Measurements from ENCODE around the gene ITM2B.

The ITM2B gene

DNA sequence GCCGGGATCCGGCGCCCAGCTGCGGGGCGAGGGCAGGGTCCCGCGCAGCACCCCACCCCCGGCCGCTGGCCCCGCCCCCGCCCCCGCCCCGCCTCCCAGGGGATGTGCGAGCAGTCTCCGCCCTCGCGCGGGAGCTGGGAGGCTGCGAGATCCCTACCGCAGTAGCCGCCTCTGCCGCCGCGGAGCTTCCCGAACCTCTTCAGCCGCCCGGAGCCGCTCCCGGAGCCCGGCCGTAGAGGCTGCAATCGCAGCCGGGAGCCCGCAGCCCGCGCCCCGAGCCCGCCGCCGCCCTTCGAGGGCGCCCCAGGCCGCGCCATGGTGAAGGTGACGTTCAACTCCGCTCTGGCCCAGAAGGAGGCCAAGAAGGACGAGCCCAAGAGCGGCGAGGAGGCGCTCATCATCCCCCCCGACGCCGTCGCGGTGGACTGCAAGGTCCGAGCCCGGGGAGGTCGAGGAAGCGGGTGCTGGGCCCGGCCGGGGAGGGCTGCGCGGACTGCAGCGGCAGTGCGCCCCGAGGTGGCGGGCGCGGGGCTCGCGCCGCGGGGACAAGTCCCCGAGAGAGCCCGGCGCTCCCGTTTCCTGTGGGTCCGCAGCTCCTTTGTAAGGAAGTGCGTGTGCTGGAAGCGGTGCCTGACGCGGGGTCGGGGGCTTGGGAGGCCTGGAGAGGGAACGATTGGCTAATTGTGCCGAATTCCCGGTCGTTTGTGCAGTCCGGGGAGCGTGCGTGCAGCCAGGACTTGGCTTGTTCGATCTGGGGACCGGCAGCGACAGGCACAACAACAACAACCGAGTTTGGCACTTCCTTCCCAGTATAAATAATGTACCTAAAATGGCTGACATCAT, at the start of gene ITM2B:
ITM2B (plus strand) TSS at position 161 of the 843 bp plus-strand sequence; CDS start at position 316, 155 bp downstream.
- no peaks in the 10 kb centered on the region for H3K9me3 ChIP-seq (ENCODE audit: control insufficient read depth in 5 of 5, low read length in 5 of 5)
- H3K27ac ChIP-seq (ENCODE audit: low read depth, low read length): peak within 1 kb of the TSS; percentile 99
- H3K36me3 ChIP-seq (ENCODE audit: control insufficient read depth in 5 of 5, insufficient read depth in 5 of 5, low read length in 5 of 5): no peaks in the 10 kb centered on the region
- no peaks in the 10 kb centered on the region for H3K27me3 ChIP-seq (ENCODE audit: control insufficient read depth in 5 of 5, insufficient read depth in 4 of 5, low read length in 5 of 5)
- H3K4me3 ChIP-seq (ENCODE audit: low read depth in 1 of 5, low read length in 5 of 5): peak within 1 kb of the TSS; percentile 95 to 100 (median 99)
- peak within 1 kb of the TSS; percentile 97 to 99 (median 98) for H3K9ac ChIP-seq (ENCODE audit: low read length in 5 of 5)
- H3K4me1 ChIP-seq (ENCODE audit: control insufficient read depth in 5 of 5, insufficient read depth in 5 of 5, low read length in 5 of 5): peaks cover 6 to 53% (median 46%) of the 10 kb centered on the region in 5 donors

DNA sequence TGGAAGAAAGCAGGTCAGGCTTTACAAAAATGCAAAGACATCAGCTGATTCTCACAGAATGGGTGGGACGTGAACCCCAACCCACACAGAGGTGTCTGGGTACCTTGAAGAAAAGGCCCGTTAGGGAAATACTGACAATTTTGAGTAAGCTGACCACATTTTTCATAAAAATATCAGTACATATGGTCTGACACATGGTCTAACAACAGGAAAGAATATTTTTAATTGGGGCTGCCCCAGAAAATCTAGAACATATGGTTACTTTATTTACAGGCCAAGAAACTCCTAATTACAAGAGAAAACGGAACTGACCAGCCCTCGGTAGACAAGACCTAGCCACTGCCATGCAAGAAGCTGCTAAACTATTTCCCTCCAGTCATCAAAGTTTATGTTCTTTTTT, 48.7 kb upstream of the ITM2B start:
- Histone ChIP-seq H3K27me3 (ENCODE audit: control insufficient read depth in 5 of 5, insufficient read depth in 4 of 5, low read length in 5 of 5) (no peaks in the 10 kb centered on the region), H3K36me3 (ENCODE audit: control insufficient read depth in 5 of 5, insufficient read depth in 5 of 5, low read length in 5 of 5) (no peaks in the 10 kb centered on the region), H3K9ac (ENCODE audit: low read length in 5 of 5) (peak overlapping the region in 1 of 5 donors; percentile 25), H3K27ac (ENCODE audit: low read depth, low read length) (peak overlapping the region; percentile 26), H3K4me1 (ENCODE audit: control insufficient read depth in 5 of 5, insufficient read depth in 5 of 5, low read length in 5 of 5) (peaks cover 0 to 6% (median 2%) of the 10 kb centered on the region in 5 donors), H3K4me3 (ENCODE audit: low read depth in 1 of 5, low read length in 5 of 5) (no peak overlapping the region), H3K9me3 (ENCODE audit: control insufficient read depth in 5 of 5, low read length in 5 of 5) (no peaks in the 10 kb centered on the region)

DNA sequence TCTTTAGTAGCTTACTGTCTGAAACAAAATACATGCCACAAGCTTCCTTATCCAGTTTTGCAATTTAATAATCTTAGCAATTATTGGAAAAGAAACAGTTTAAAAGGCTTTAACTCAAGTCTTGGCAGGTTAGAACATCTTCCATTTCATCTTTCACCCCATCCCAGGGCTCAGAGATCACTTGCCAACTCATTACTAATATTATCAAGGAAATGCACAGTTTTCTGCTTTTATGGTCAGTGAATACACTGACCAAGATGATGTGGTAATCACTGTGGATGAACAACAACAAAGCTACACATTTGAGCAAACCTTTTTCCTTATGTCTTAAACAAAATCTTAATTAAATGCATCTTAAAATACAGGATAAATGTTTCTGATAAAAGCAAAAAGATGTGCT, 48.0 kb upstream of the ITM2B start:
- peaks cover 0 to 6% (median 2%) of the 10 kb centered on the region in 5 donors for H3K4me1 ChIP-seq (ENCODE audit: control insufficient read depth in 5 of 5, insufficient read depth in 5 of 5, low read length in 5 of 5)
- no peaks in the 10 kb centered on the region for H3K27me3 ChIP-seq (ENCODE audit: control insufficient read depth in 5 of 5, insufficient read depth in 4 of 5, low read length in 5 of 5)
- peak overlapping the region; percentile 26 for H3K27ac ChIP-seq (ENCODE audit: low read depth, low read length)
- no peak overlapping the region for H3K9ac ChIP-seq (ENCODE audit: low read length in 5 of 5)
- no peaks in the 10 kb centered on the region for H3K9me3 ChIP-seq (ENCODE audit: control insufficient read depth in 5 of 5, low read length in 5 of 5)
- H3K4me3 ChIP-seq (ENCODE audit: low read depth in 1 of 5, low read length in 5 of 5): no peak overlapping the region
- H3K36me3 ChIP-seq (ENCODE audit: control insufficient read depth in 5 of 5, insufficient read depth in 5 of 5, low read length in 5 of 5): no peaks in the 10 kb centered on the region

DNA sequence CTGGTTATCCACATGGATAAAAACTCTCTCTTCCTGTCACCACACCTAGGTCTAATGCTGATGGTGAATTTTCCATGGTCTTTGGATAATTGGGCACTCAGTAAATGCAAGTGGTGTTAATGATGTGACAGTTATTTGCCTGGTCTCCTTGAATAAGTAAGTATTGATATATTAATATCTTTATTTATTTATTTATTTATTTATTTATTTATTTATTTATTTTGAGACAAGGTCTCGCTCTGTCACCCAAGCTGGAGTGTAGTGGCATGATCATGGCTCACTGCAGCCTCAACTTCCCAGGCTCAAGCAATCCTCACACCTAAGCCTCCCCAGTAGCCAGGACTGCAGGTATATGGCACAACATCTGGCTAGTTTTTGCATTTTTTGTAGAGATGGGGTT, 46.3 kb upstream of the ITM2B start:
- Histone ChIP-seq H3K9me3 (ENCODE audit: control insufficient read depth in 5 of 5, low read length in 5 of 5) (no peaks in the 10 kb centered on the region), H3K9ac (ENCODE audit: low read length in 5 of 5) (no peak overlapping the region), H3K4me3 (ENCODE audit: low read depth in 1 of 5, low read length in 5 of 5) (no peak overlapping the region)

DNA sequence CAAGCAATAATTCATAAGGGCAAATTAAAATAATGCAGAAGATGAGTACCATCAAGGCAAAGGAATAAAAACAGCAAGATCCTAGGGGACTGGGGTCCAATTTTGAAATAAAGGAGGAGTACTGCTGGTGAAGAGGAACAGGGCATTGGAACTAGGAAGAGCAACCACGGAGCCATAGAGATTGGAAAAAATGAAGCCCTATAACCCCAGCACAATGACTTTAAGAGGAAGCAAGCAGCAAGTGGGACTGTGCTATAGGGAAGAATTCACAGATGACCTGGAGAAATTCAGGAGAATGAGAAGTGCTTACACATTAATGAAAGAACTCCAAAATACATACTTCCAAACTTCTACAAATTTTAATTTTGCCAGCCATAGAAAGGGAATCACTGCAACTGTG, 44.9 kb upstream of the ITM2B start:
- Histone ChIP-seq H3K9ac (ENCODE audit: low read length in 5 of 5) (no peak overlapping the region), H3K4me1 (ENCODE audit: control insufficient read depth in 5 of 5, insufficient read depth in 5 of 5, low read length in 5 of 5) (peaks cover 0 to 6% (median 2%) of the 10 kb centered on the region in 5 donors), H3K9me3 (ENCODE audit: control insufficient read depth in 5 of 5, low read length in 5 of 5) (no peaks in the 10 kb centered on the region), H3K27me3 (ENCODE audit: control insufficient read depth in 5 of 5, insufficient read depth in 4 of 5, low read length in 5 of 5) (no peaks in the 10 kb centered on the region), H3K36me3 (ENCODE audit: control insufficient read depth in 5 of 5, insufficient read depth in 5 of 5, low read length in 5 of 5) (no peaks in the 10 kb centered on the region), H3K4me3 (ENCODE audit: low read depth in 1 of 5, low read length in 5 of 5) (no peak overlapping the region), H3K27ac (ENCODE audit: low read depth, low read length) (no peak overlapping the region)

More for the DNA sequence above, 46.3 kb upstream of the ITM2B start:
- no peaks in the 10 kb centered on the region for H3K27me3 ChIP-seq (ENCODE audit: control insufficient read depth in 5 of 5, insufficient read depth in 4 of 5, low read length in 5 of 5)
- peaks cover 0 to 6% (median 2%) of the 10 kb centered on the region in 5 donors for H3K4me1 ChIP-seq (ENCODE audit: control insufficient read depth in 5 of 5, insufficient read depth in 5 of 5, low read length in 5 of 5)
- H3K36me3 ChIP-seq (ENCODE audit: control insufficient read depth in 5 of 5, insufficient read depth in 5 of 5, low read length in 5 of 5): no peaks in the 10 kb centered on the region
- no peak overlapping the region for H3K27ac ChIP-seq (ENCODE audit: low read depth, low read length)

DNA sequence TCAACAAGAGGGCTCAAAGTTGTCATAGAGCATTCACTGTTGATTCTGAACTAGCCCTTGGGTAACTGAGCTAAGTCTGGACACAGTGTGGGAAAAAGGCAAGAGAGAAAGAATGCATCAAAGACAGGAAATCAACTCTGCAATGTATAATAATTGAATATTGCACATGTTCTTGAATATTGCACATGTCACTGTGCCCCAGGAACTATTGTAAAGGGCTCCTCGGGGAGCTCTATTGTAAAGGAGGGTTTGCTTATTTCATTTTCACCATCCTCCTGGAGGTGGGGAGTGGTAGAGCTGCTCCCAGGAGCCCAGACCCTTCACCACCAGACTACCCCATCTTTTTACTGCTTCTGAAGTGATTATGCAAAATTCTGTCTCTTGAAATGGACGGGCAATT, 44.4 kb upstream of the ITM2B start:
- Histone ChIP-seq H3K4me3 (ENCODE audit: low read depth in 1 of 5, low read length in 5 of 5) (no peak overlapping the region), H3K27me3 (ENCODE audit: control insufficient read depth in 5 of 5, insufficient read depth in 4 of 5, low read length in 5 of 5) (no peaks in the 10 kb centered on the region), H3K27ac (ENCODE audit: low read depth, low read length) (no peak overlapping the region), H3K9ac (ENCODE audit: low read length in 5 of 5) (no peak overlapping the region), H3K4me1 (ENCODE audit: control insufficient read depth in 5 of 5, insufficient read depth in 5 of 5, low read length in 5 of 5) (peaks cover 0 to 6% (median 2%) of the 10 kb centered on the region in 5 donors), H3K36me3 (ENCODE audit: control insufficient read depth in 5 of 5, insufficient read depth in 5 of 5, low read length in 5 of 5) (no peaks in the 10 kb centered on the region), H3K9me3 (ENCODE audit: control insufficient read depth in 5 of 5, low read length in 5 of 5) (no peaks in the 10 kb centered on the region)

DNA sequence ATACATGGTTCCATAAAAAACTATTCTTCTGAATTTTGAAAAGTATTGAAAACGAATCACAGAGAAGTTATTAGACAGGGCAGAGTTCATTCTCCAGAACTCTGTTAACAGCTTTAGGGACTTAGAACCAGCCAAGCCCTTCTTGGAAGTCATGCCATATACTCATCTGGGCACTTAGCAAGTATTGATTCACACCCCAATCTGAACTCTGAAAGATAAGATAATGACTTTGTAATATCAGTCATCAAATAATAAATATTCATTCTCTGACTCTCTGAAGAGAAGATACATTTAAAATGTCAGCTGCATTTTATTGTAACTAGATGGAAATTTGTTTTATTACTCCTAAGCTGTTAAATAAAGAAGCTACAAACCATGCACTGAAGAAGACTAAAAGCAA, 43.8 kb upstream of the ITM2B start:
- H3K36me3 ChIP-seq (ENCODE audit: control insufficient read depth in 5 of 5, insufficient read depth in 5 of 5, low read length in 5 of 5): no peaks in the 10 kb centered on the region
- no peak overlapping the region for H3K9ac ChIP-seq (ENCODE audit: low read length in 5 of 5)
- no peak overlapping the region for H3K27ac ChIP-seq (ENCODE audit: low read depth, low read length)
- H3K27me3 ChIP-seq (ENCODE audit: control insufficient read depth in 5 of 5, insufficient read depth in 4 of 5, low read length in 5 of 5): no peaks in the 10 kb centered on the region
- H3K4me1 ChIP-seq (ENCODE audit: control insufficient read depth in 5 of 5, insufficient read depth in 5 of 5, low read length in 5 of 5): peaks cover 0 to 6% (median 2%) of the 10 kb centered on the region in 5 donors
- no peaks in the 10 kb centered on the region for H3K9me3 ChIP-seq (ENCODE audit: control insufficient read depth in 5 of 5, low read length in 5 of 5)
- H3K4me3 ChIP-seq (ENCODE audit: low read depth in 1 of 5, low read length in 5 of 5): no peak overlapping the region

DNA sequence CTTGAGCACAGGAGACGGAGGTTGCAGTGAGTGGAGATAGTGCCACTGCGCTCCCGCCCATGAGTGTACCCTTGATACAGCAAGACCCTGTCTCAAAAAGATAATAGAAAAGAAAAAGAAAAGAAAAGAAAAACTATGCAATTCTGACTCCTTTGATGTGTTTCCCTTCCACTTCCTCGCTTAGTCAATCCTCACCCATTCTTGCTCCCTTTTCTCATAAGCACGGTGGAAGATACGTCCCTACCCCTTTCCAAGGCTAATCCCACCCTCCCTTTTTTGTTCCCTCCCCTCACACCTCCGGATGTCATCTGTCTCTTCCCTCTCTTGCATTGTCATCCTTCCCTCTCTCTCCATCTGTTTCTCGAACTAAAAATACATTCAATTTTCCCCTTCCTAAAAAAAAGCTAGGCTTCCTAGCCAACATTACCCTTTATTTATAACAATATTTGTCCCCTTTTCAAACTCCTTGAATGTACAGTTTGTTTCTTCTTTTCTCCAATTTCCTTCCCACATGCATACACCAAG, 40.5 kb upstream of the ITM2B start:
- no peaks in the 10 kb centered on the region for H3K27me3 ChIP-seq (ENCODE audit: control insufficient read depth in 5 of 5, insufficient read depth in 4 of 5, low read length in 5 of 5)
- no peaks in the 10 kb centered on the region for H3K4me1 ChIP-seq (ENCODE audit: control insufficient read depth in 5 of 5, insufficient read depth in 5 of 5, low read length in 5 of 5)
- no peak overlapping the region for H3K9ac ChIP-seq (ENCODE audit: low read length in 5 of 5)
- H3K27ac ChIP-seq (ENCODE audit: low read depth, low read length): no peak overlapping the region
- H3K36me3 ChIP-seq (ENCODE audit: control insufficient read depth in 5 of 5, insufficient read depth in 5 of 5, low read length in 5 of 5): no peaks in the 10 kb centered on the region
- no peaks in the 10 kb centered on the region for H3K9me3 ChIP-seq (ENCODE audit: control insufficient read depth in 5 of 5, low read length in 5 of 5)
- no peak overlapping the region for H3K4me3 ChIP-seq (ENCODE audit: low read depth in 1 of 5, low read length in 5 of 5)

DNA sequence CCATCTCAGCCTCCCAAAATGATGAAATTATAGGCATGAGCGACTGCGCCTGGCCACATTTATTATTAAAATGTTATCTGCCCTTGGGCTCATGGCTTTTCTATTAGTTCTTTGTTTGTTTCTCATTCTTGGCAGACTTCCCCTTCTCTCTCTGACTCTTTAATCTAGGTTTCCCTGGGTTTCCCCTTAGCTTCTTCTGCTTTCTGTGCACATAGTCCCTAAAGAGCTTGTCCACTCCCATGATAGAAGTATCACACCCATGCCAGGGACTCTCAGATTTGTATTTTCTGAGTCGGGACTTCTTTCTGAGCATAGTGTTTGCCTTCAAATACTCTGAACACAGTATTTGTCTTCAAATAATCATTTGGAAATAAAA, 38.6 kb upstream of the ITM2B start:
- Histone ChIP-seq H3K27me3 (ENCODE audit: control insufficient read depth in 5 of 5, insufficient read depth in 4 of 5, low read length in 5 of 5) (no peaks in the 10 kb centered on the region), H3K9ac (ENCODE audit: low read length in 5 of 5) (no peak overlapping the region), H3K4me1 (ENCODE audit: control insufficient read depth in 5 of 5, insufficient read depth in 5 of 5, low read length in 5 of 5) (no peaks in the 10 kb centered on the region), H3K9me3 (ENCODE audit: control insufficient read depth in 5 of 5, low read length in 5 of 5) (no peaks in the 10 kb centered on the region), H3K4me3 (ENCODE audit: low read depth in 1 of 5, low read length in 5 of 5) (no peak overlapping the region), H3K27ac (ENCODE audit: low read depth, low read length) (no peak overlapping the region), H3K36me3 (ENCODE audit: control insufficient read depth in 5 of 5, insufficient read depth in 5 of 5, low read length in 5 of 5) (no peaks in the 10 kb centered on the region)

DNA sequence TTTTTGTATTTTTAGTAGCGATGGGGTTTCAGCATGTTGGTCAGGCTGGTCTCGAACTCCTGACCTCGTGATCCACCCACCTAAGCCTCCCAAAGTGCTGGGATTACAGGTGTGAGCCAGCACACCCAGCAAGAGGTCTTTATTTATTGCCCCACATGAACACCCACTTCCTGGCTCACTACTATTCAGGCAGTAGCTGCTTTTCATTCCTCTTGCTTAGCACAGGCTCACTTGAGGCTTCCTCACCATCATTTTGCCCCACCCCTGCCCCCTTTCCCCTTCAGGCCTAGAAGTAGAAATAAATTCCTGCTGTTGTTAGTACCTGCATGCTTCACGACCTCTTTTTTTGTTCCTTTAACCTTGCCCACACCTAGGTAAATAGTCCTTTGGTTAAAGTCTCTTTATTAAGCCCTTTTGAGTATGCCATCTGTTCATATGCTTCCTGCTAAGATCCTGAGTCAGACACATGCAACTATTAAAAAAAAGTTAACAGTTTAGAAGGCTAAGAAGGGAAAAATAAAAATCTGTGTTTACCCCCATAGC, 33.5 kb upstream of the ITM2B start:
- H3K27ac ChIP-seq (ENCODE audit: low read depth, low read length): no peak overlapping the region

More for the DNA sequence above, 33.5 kb upstream of the ITM2B start:
- Histone ChIP-seq H3K36me3 (ENCODE audit: control insufficient read depth in 5 of 5, insufficient read depth in 5 of 5, low read length in 5 of 5) (no peaks in the 10 kb centered on the region), H3K9ac (ENCODE audit: low read length in 5 of 5) (no peak overlapping the region), H3K4me3 (ENCODE audit: low read depth in 1 of 5, low read length in 5 of 5) (no peak overlapping the region), H3K4me1 (ENCODE audit: control insufficient read depth in 5 of 5, insufficient read depth in 5 of 5, low read length in 5 of 5) (no peaks in the 10 kb centered on the region), H3K27me3 (ENCODE audit: control insufficient read depth in 5 of 5, insufficient read depth in 4 of 5, low read length in 5 of 5) (no peaks in the 10 kb centered on the region), H3K9me3 (ENCODE audit: control insufficient read depth in 5 of 5, low read length in 5 of 5) (no peaks in the 10 kb centered on the region)
